Stimulated activated naive CD8-positive, alpha-beta T cell treated with anti-CD3 and anti-CD28 coated beads, Interleukin-15, Interleukin-2, amounts not matched to agents 100 ng/mL and 50 ng/mL, for 24 hours (primary cell): Measurements from ENCODE around the gene PAK5.

Source experiments
- H3K27ac Mint-ChIP-seq: one replicate; pipeline ENCODE4 v1.8.0; 2021; ENCODE audit warnings: mild to moderate bottlenecking, mixed read lengths
- H3K27me3 Mint-ChIP-seq: one replicate; pipeline ENCODE4 v1.8.0; 2021; ENCODE audit warnings: mixed read lengths
- H3K36me3 Mint-ChIP-seq: one replicate; pipeline ENCODE4 v1.8.0; 2021; ENCODE audit warnings: low read depth, mixed read lengths
- H3K4me1 Mint-ChIP-seq: one replicate; pipeline ENCODE4 v1.8.0; 2021; ENCODE audit warnings: low read depth, mixed read lengths
- H3K4me3 Mint-ChIP-seq: one replicate; pipeline ENCODE4 v1.8.0; 2021; ENCODE audit warnings: mild to moderate bottlenecking, mixed read lengths
- H3K9me3 Mint-ChIP-seq: one replicate; pipeline ENCODE4 v1.8.0; 2021; ENCODE audit warnings: mixed read lengths

PAK5 gene

DNA sequence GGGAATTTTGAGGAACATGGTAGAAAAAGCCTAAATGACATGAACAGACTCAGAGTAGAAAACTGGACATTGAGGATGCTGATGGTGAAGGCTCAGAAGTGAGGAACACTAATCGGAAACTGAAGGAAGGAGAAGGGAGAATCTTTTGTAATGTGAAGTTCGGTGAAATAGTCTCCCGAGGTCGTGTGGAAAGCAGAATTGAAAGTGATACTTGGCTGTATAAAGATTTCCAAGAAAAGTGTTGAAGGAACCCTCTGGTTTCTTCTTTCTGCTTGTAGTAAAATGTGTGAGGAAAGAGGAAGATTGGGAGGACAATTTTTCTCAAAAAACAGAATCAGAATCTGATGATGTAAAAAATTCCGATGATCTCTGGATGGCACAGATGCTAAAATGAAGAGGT is 209.0 kb downstream of the PAK5 start:
- H3K9me3 Mint-ChIP-seq, result no peaks in the 10 kb centered on the region
- H3K27me3 Mint-ChIP-seq, result peaks cover 8% of the 10 kb centered on the region
- H3K4me3 Mint-ChIP-seq, result no peak overlapping the region
- H3K36me3 Mint-ChIP-seq, result no peaks in the 10 kb centered on the region
- H3K27ac Mint-ChIP-seq, result no peak overlapping the region
- no peaks in the 10 kb centered on the region for H3K4me1 Mint-ChIP-seq

DNA sequence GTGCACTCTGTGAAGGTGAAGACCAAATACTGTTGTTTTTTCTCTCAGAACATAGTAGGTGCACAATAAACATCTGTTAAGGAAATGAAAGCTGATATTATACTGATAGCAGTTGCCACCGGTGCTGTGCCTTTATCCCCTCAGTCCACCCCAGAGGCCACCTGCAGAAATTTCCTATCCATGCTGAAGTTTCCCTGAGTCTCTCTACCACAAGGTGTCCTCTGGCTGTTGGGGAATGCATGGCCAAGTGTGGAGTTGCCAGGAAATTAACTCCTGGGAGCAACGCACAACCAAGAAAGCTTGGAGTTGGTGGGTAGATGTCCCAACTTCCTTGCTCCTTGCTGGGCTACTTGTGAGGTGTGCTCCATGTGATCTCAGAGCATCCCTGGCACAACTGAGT is 210.3 kb downstream of the PAK5 start:
- Mint-ChIP-seq H3K9me3 (no peaks in the 10 kb centered on the region), H3K4me1 (no peaks in the 10 kb centered on the region), H3K27ac (no peak overlapping the region), H3K36me3 (no peaks in the 10 kb centered on the region), H3K4me3 (no peak overlapping the region), H3K27me3 (peaks cover 8% of the 10 kb centered on the region)

DNA sequence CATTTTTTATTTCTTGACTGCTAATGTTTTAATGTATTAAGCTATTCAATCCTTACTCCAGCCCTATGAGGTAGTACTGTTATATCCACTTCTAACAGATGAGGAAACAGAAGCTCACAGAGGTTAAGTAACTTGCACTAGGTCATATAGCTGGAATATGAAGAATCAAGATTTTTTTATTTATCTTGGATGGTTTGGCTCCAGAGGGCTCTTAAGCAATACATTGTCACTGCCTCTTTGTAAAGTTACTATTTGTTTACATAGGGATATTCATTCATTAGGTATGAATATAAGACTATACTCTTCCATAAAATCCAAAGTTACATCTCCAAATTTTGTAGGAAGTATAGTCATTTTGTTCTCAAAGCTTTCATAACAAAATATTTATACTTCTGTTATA is 210.7 kb downstream of the PAK5 start:
- Mint-ChIP-seq H3K4me1 (no peaks in the 10 kb centered on the region), H3K27me3 (peaks cover 9% of the 10 kb centered on the region), H3K4me3 (no peak overlapping the region), H3K36me3 (no peaks in the 10 kb centered on the region), H3K27ac (no peak overlapping the region), H3K9me3 (peaks cover 4% of the 10 kb centered on the region)

DNA sequence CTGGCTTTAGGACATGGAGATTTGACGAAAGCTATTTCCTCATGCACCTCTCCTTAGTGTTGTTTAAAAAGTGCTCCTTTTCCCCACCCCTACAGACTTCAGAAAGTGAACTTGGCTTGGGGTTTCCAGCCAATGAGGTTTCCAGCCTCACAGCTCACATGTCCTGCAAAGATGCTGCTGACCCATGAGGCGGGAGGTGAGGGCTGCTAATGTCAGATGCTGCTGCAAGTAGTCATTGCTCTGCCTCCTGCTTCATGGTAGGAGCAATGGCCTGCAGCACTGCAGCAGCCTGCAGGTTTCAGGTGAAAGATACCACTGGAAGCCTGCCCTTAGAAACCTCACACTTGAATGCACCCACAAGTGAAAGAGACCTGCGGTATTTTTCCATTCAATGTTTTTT is 211.7 kb downstream of the PAK5 start:
- Mint-ChIP-seq H3K4me3 (no peak overlapping the region), H3K9me3 (peaks cover 8% of the 10 kb centered on the region), H3K27ac (no peak overlapping the region), H3K27me3 (peaks cover 12% of the 10 kb centered on the region), H3K4me1 (no peaks in the 10 kb centered on the region), H3K36me3 (no peaks in the 10 kb centered on the region)

DNA sequence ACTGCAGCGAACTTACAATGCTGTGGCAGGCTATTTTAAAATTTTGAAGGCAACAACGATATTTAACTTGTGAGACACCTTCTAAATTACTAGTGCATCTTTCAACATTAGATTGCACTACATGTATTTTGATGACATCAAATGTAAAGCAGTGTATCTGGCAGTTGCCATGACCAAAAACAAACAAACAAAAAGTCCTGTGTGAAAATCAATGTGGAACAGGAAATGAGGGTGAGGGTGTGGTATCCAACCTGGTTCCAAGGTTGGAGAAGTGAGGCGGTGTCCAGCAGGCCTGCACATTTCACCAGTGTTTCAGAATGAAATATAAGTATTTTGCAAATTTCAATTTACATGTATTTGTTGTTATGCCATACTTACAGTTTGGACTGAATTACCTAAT is 212.5 kb downstream of the PAK5 start:
- Mint-ChIP-seq H3K4me1 (no peaks in the 10 kb centered on the region), H3K36me3 (no peaks in the 10 kb centered on the region), H3K9me3 (peaks cover 8% of the 10 kb centered on the region), H3K27ac (no peak overlapping the region), H3K27me3 (peaks cover 12% of the 10 kb centered on the region), H3K4me3 (no peak overlapping the region)

DNA sequence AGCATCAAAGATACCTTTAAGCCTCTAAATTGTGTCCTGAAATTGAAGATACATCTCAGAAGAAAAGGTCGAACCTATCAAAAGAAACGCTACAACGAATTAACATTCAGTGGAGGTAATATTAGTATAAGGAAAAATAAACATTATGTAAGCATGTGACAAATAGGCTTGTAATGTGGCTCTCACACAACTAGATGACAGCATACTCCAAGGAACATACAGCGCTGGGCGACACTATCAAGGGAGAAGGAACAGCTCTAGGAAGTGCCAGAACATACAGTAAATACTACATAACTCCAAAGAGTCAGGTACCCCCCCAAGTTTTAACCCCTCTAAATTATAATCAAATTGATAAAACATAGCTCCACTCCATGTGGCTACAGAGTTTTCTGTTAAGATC is 220.9 kb downstream of the PAK5 start:
- H3K27me3 Mint-ChIP-seq, result peaks cover 14% of the 10 kb centered on the region
- no peaks in the 10 kb centered on the region for H3K36me3 Mint-ChIP-seq
- no peak overlapping the region for H3K27ac Mint-ChIP-seq
- H3K9me3 Mint-ChIP-seq, result peaks cover 1% of the 10 kb centered on the region
- H3K4me3 Mint-ChIP-seq, result no peak overlapping the region
- H3K4me1 Mint-ChIP-seq, result no peaks in the 10 kb centered on the region

DNA sequence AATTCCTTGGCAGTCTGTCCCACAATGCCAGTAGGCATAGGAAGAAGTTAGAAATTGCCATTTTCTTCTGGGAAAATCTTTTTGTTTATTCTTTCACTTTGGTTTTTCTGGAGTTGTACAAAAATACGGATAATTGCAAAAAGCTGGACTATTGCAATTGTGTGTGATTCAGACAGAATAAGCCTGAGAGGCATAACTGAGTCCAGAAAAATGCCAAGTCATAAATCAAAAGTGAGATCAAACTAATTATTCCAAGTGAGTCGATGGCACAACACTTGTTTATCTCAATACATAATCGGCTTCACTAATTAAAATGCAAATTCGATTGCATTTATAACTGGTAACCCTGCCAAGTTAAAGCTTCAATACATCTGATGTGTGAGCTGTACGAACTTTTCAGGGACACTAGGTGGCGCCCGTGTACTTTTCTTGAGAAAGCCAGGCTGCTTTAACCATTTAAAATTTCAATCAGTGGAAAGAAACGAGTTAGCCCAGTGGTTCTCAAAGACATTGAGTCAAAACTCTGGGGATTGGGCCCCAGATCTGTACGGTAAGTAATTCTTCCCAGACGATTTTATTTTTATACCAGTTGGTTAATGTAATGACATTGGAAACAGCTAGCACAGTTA is 221.9 kb downstream of the PAK5 start:
- peaks cover 14% of the 10 kb centered on the region for H3K27me3 Mint-ChIP-seq
- H3K4me1 Mint-ChIP-seq, result no peaks in the 10 kb centered on the region
- no peak overlapping the region for H3K27ac Mint-ChIP-seq
- H3K9me3 Mint-ChIP-seq, result no peaks in the 10 kb centered on the region
- no peaks in the 10 kb centered on the region for H3K36me3 Mint-ChIP-seq
- H3K4me3 Mint-ChIP-seq, result no peak overlapping the region

DNA sequence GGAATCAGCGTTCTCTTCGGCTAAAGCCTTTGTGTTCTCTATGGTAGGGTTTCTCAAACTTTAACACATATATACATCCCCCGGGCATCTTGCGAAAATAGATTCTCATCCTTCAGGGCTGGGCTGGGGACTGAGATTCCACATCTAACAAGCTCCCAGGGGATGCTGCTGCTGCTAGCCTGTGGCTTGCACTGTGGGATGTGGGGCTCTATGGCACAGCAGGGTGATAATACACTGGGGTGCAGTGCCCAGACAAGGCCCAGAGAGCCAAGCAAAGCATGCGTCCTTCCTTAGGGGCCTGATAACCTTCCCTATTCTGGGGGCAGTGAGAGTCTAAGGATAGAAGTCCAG is 222.4 kb downstream of the PAK5 start:
- Mint-ChIP-seq H3K9me3 (no peaks in the 10 kb centered on the region), H3K36me3 (no peaks in the 10 kb centered on the region), H3K4me3 (no peak overlapping the region), H3K27ac (no peak overlapping the region), H3K4me1 (no peaks in the 10 kb centered on the region), H3K27me3 (peaks cover 14% of the 10 kb centered on the region)

DNA sequence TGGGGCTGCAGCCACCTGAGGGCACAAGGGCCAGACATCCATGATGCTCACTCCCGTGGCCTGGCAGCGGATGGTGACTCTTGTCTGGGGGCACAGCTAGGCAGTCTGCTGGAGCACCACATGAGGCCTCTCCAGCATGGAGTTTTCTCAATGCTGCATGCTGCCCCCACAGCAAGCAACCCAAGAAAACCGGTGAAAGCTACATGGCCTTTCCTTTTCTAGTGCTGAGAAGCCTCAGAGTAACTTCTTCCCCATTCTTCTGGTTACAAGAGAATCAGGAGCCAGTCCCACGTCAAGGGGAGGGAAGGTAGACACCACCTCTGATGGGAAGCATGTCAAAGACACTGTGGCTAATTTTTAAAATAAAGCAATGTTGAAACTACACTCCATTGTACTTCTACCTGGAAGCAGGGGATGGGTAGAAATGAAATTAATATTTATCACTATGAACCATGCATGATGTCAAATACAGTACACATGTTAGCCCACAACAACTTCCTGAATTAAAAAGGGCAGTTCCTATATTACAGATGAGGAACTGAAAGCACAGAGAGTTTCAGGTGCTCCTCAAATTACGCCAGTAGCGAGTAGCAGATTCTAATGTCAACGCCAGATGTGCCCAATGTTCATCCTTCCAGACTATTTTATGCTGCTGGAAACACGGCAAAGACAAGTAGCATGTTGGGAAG is 223.0 kb downstream of the PAK5 start:
- Mint-ChIP-seq H3K27me3 (peaks cover 14% of the 10 kb centered on the region), H3K4me1 (no peaks in the 10 kb centered on the region), H3K36me3 (no peaks in the 10 kb centered on the region), H3K9me3 (no peaks in the 10 kb centered on the region), H3K27ac (no peak overlapping the region), H3K4me3 (no peak overlapping the region)

DNA sequence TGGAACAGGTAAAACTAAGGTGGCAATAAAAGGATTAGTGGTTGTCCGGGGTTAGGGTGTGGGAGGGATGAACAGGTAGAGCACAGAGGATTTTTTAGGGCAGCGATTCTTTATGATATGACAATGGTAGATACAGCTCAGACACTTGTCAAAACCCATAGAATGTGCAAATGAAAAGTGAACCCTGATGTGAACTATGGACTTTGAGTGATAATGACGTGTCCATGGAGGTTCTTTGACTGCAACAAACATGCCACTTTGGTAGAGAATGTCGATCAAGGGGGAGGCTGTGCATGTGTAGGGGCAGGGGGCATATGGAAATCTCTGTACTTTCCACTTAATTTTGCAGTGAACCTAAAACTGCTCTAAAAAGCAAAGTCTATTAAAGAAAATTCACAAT is 223.8 kb downstream of the PAK5 start:
- H3K4me1 Mint-ChIP-seq, result no peaks in the 10 kb centered on the region
- no peak overlapping the region for H3K27ac Mint-ChIP-seq
- H3K4me3 Mint-ChIP-seq, result no peak overlapping the region
- no peaks in the 10 kb centered on the region for H3K9me3 Mint-ChIP-seq
- no peaks in the 10 kb centered on the region for H3K36me3 Mint-ChIP-seq
- H3K27me3 Mint-ChIP-seq, result peaks cover 14% of the 10 kb centered on the region

DNA sequence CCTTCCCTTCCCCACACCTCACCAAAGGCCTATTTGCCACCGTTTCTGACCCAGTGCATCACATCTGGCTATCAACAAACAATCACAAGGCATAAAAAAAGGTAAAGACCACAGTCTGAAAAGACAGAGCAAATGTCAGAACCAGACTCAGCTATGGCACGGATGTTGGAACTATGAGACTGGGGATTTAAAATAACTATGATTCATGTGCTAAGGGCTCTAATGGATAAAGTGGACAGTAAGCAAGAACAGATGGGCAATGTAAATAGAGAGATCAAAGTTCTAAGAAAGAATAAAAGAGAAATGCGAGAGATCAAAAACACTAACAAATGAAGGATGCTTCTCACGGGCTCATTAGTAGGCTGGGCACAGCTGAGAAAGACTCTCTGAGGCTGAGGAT is 225.0 kb downstream of the PAK5 start:
- no peaks in the 10 kb centered on the region for H3K36me3 Mint-ChIP-seq
- no peaks in the 10 kb centered on the region for H3K9me3 Mint-ChIP-seq
- H3K4me1 Mint-ChIP-seq, result no peaks in the 10 kb centered on the region
- H3K27ac Mint-ChIP-seq, result no peak overlapping the region
- peaks cover 7% of the 10 kb centered on the region for H3K27me3 Mint-ChIP-seq
- H3K4me3 Mint-ChIP-seq, result no peak overlapping the region

DNA sequence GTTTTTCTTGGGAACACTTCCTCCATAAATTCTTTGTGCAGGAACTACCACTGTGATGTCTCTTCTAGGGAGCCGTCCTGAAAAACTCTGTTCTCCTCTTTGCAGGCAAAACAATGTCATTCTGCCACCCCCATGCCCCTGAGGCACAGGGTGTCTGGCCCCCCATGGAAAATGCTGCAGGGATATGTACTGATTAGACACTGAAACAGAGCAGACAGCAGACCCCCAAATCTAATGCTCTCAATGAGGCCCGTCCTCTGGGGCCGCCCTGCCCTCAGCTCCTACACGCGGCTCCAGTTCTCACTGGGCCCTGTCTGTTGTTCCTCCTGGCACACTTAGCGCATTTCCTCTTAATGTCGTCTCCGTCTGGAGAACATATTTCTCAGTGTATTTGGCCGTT is 227.0 kb downstream of the PAK5 start:
- Mint-ChIP-seq H3K36me3 (no peaks in the 10 kb centered on the region), H3K4me1 (no peaks in the 10 kb centered on the region), H3K27me3 (peaks cover 7% of the 10 kb centered on the region), H3K9me3 (no peaks in the 10 kb centered on the region), H3K4me3 (no peak overlapping the region), H3K27ac (no peak overlapping the region)

DNA sequence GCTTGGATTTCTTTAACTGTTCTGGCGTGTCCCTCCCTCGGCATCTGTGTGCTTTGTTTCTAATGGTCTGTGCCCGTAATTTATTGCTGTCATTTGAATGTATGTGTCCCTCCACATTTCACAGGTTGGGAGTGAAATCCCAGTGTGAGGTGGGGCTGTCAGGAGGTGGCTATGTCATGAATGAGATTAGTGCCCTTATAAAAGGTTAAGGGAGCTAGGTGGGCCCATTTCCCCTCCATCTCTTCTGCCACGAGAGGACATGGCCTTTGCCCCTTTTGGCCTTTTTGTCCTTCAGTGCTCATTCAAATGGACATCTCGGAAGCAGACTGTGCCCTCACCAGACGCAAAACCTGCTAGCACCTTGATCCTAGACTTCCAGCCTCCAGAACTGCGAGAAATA is 228.2 kb downstream of the PAK5 start:
- Mint-ChIP-seq H3K9me3 (no peaks in the 10 kb centered on the region), H3K4me1 (no peaks in the 10 kb centered on the region), H3K27me3 (peaks cover 7% of the 10 kb centered on the region), H3K4me3 (no peak overlapping the region), H3K27ac (no peak overlapping the region), H3K36me3 (no peaks in the 10 kb centered on the region)

DNA sequence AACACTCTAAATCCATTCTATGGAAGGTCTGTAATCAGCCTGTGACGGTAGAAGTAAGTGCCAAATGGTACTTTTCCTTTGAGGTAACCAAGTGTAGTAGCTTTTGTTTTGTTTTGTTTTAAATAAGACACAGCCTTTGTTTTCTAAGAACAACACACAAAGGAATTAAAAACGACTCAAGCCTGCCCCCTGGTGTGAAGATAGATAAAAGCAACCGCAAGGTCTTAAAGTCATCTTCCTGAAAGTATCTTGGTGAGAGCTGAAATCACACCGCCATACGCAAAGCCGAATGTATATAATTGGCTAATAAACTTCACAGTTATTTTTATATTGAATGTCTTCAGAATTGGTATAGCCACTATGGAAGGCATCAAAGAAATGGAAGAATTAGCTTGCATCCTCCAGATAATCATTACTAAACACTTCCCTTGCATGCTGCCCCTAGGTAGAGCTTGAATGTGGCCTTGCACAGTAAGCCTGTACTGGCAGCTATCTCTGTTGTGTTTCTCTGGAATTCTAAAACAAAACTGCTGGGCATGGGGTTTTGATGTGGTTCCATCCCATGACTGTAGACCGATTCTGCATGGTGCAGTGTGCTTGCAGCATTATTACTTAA is 228.9 kb downstream of the PAK5 start:
- no peak overlapping the region for H3K4me3 Mint-ChIP-seq
- H3K9me3 Mint-ChIP-seq, result no peaks in the 10 kb centered on the region
- no peaks in the 10 kb centered on the region for H3K36me3 Mint-ChIP-seq
- H3K4me1 Mint-ChIP-seq, result no peaks in the 10 kb centered on the region
- H3K27ac Mint-ChIP-seq, result no peak overlapping the region
- H3K27me3 Mint-ChIP-seq, result peaks cover 7% of the 10 kb centered on the region

DNA sequence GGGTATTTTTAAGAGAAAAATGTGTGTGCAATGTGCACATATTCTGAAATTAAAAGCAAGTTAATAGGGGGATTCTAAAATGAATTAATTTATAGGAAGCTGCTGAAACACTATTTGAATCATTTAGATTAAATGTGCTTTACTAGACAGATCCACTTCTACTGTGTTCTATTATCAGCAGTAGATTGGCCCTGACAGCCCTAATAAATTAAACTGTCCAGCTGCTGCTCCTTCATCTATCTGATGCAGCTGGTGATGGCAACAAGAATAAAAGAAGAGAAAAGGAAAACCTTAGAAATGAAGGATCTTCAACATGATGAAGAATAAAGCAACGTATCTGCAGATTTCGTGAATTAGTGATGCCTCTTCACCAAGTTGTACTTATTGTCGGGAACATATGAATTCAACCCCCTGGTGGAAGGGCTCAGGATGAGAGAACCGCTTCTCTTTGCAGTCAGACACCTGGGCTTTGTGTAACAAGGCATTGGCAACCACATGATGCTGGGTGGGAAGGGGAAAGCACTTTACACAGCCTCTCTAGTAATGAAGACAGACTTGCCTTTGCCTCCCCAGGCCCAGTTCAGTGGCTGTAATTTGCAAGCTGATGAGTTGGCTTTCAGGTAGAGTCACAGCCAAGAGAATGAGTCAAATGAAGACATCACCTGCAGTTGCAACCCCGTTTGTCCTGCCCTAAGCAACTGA is 230.1 kb downstream of the PAK5 start:
- Mint-ChIP-seq H3K9me3 (no peaks in the 10 kb centered on the region), H3K4me3 (no peak overlapping the region), H3K4me1 (no peaks in the 10 kb centered on the region)

More for the DNA sequence above, 230.1 kb downstream of the PAK5 start:
- H3K27ac Mint-ChIP-seq, result no peak overlapping the region
- H3K36me3 Mint-ChIP-seq, result no peaks in the 10 kb centered on the region
- H3K27me3 Mint-ChIP-seq, result no peaks in the 10 kb centered on the region
